Suprapubic skin (tissue), 3 donors: ENCODE measurements around the gene TRIP12.

Experiments used
- CTCF ChIP-seq, 2 donors: fragments of 200-600 bp in 1 of 2; fragments of 450-650 bp in 1 of 2; sonication (generic) in 1 of 2; IDR thresholded peaks; one replicate each; pipeline ENCODE4 v1.5.1; 2016 to 2019; ENCODE audit warnings: antibody characterized with exemption in 2 of 2, mild to moderate bottlenecking in 1 of 2, moderate library complexity in 1 of 2
- POLR2A ChIP-seq, 2 donors: fragments of 450-650 bp; IDR thresholded peaks; one replicate each; pipeline ENCODE4 v1.6.1; 2017; ENCODE audit warnings: antibody characterized with exemption in 2 of 2, mild to moderate bottlenecking in 2 of 2, moderate library complexity in 2 of 2

DNA sequence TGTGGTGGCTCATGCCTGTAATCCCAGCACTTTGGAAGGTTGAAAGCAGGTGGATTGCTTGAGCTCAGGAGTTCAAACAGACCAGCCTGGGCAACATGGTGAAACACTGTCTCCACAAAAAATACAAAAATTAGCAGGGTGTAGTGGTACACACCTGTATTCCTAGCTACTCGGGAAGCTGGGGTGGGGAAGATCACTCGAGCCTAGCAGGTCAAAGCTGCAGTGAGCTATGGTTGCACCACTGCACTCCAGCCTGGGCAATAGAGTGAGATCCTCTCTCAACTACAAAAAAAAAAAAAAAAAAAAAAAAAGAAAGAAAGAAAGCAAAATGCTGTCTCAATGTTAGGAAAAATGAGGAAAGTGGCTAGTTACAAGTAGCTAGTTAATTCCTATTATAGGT, 56.8 kb downstream of the TRIP12 start:
- TF ChIP-seq POLR2A (IDR thresholded peaks at IDR 0.05) (no peak), CTCF (IDR thresholded peaks at IDR 0.05) (no peak)
